GM21529 (cell line): Measurements from ENCODE around the gene TRMT112.
A peak's percentile ranks its signal among the peaks of the same experiment; 100 is the strongest.

Experiments used
- ATAC-seq: cut with Tn5 transposase; IDR thresholded peaks from one replicate; pipeline ENCODE4 v1.9.1; 2021; ENCODE audit not compliant: unreplicated experiment

TRMT112 gene

GRCh38 chr11:64294774-64295173 lies 22.6 kb downstream of the TRMT112 start:
- ATAC-seq: no peak

- ATAC-seq: no peak
Measured at GRCh38 chr11:64292460-64293254, 24.7 kb downstream of the TRMT112 start.

GRCh38 chr11:64291752-64292459 lies 25.5 kb downstream of the TRMT112 start:
- no peak for ATAC-seq

GRCh38 chr11:64291262-64291751 lies 26.1 kb downstream of the TRMT112 start, which contains the start of gene KCNK4:
Gene KCNK4 (plus strand): TSS chr11:64291302. CDS start chr11:64293019, 1,717 bp downstream.
- ATAC-seq: no peak

- no peak for ATAC-seq
Measured at GRCh38 chr11:64290352-64291261, 26.8 kb downstream of the TRMT112 start.

- ATAC-seq: no peak
Measured at GRCh38 chr11:64289002-64289564, 28.3 kb downstream of the TRMT112 start.

- no peak for ATAC-seq
Measured at GRCh38 chr11:64288353-64288750, 29.0 kb downstream of the TRMT112 start.

GRCh38 chr11:64287676-64288352 lies 29.5 kb downstream of the TRMT112 start:
- ATAC-seq: no peak

- ATAC-seq: no peak
Measured at GRCh38 chr11:64286801-64287159, 30.6 kb downstream of the TRMT112 start.

- ATAC-seq: no peak
Measured at GRCh38 chr11:64285885-64286800, 31.2 kb downstream of the TRMT112 start.

GRCh38 chr11:64284962-64285884 lies 32.1 kb downstream of the TRMT112 start, which contains the start of gene GPR137:
Gene GPR137 (plus strand): TSS chr11:64285848. CDS start chr11:64286525, 677 bp downstream.
- peak; percentile 53 for ATAC-seq

GRCh38 chr11:64284048-64284961 lies 33.1 kb downstream of the TRMT112 start, which contains the start of gene BAD:
Gene BAD (minus strand): TSS chr11:64284665. CDS start chr11:64284368, 297 bp downstream.
- ATAC-seq: peak; percentile 83

GRCh38 chr11:64283092-64283491 lies 34.3 kb downstream of the TRMT112 start:
- no peak for ATAC-seq

- ATAC-seq: no peak
Measured at GRCh38 chr11:64281957-64282770, 35.2 kb downstream of the TRMT112 start.

GRCh38 chr11:64278576-64279190 lies 38.7 kb downstream of the TRMT112 start:
- ATAC-seq: no peak
